A549 treated with Mapracorat at 1 μM for 4 hours (cell line): Measurements from ENCODE around the gene DAZ2. TPM values are rescaled to one million over a fixed set of nuclear protein-coding genes. Genes with fewer than 3 reads are reported as not detected.

Experiments
- total RNA-seq: library from RNA; stranded (reverse); fragments of 200-300 nt; extraction: Qiagen RNA extraction; gene quantifications from 5 replicates; pipeline ENCODE4 v1.2.3, GENCODE V29; 2022

Gene DAZ2, protein sequence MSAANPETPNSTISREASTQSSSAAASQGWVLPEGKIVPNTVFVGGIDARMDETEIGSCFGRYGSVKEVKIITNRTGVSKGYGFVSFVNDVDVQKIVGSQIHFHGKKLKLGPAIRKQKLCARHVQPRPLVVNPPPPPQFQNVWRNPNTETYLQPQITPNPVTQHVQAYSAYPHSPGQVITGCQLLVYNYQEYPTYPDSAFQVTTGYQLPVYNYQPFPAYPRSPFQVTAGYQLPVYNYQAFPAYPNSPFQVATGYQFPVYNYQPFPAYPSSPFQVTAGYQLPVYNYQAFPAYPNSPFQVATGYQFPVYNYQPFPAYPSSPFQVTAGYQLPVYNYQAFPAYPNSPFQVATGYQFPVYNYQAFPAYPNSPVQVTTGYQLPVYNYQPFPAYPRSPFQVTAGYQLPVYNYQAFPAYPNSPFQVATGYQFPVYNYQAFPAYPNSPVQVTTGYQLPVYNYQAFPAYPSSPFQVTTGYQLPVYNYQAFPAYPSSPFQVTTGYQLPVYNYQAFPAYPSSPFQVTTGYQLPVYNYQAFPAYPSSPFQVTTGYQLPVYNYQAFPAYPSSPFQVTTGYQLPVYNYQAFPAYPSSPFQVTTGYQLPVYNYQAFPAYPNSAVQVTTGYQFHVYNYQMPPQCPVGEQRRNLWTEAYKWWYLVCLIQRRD
- total RNA-seq = not detected in 5 replicates

GRCh38 chrY:23219233-23219632, at the start of gene DAZ2:
Gene DAZ2 (plus strand): TSS chrY:23219533. CDS start chrY:23219741, 208 bp downstream.

DNA sequence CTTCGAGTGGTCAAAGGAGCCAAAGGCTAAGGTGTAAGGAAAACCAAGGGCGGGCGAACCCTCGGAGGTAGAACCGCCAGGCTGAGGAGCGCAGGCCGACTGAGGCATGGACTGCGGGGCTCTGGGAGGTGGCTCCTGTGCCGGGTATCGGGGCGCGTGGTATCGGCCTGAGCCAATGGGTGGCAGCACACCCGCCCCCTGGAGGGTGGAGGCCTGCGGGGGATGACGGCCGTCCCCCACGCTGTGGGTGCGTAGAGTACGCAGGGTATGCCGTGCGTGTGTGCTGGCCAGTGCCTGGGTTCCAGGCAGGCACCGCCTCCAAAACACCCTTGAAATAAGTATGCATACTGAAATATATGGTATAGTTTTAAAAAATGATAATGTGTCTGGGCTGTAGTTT, 20.4 kb upstream of the DAZ2 start, which contains the start of gene DAZ1:
Gene DAZ1, minus strand, starts transcription at position 101 of the 400 bp plus-strand sequence. CDS start 208 bp downstream, outside the sequence.

Other genes starting within 250 kb of the DAZ2 start
- not detected in 5 replicates for gene BPY2, start 235.3 kb upstream of the DAZ2 start, total RNA-seq
- gene DAZ1, start 20.5 kb upstream of the DAZ2 start, total RNA-seq = not detected in 5 replicates